Nephron progenitor cell (in vitro differentiated cells): ENCODE data around the gene BTN1A1.
"Not testable (repeated sequence)": the region's sequence is repeated elsewhere in the genome, so short reads cannot be mapped to it uniquely, and the experiment has no call there.

Source experiments
- DNase-seq: peaks from one replicate; pipeline ENCODE4 v3.0.0; 2021
- H3K27ac Mint-ChIP-seq: 2 replicates; pipeline ENCODE4 v1.8.0; 2021; ENCODE audit warnings: mild to moderate bottlenecking, moderate library complexity, mixed read lengths
- H3K27me3 Mint-ChIP-seq: 2 replicates; pipeline ENCODE4 v1.8.0; 2021; ENCODE audit warnings: mild to moderate bottlenecking, low read depth, mixed read lengths; ENCODE audit not compliant: poor library complexity
- H3K36me3 Mint-ChIP-seq: 2 replicates; pipeline ENCODE4 v1.8.0; 2021; ENCODE audit warnings: low read depth, mixed read lengths
- H3K4me1 Mint-ChIP-seq: 2 replicates; pipeline ENCODE4 v1.8.0; 2021; ENCODE audit warnings: mixed read lengths
- H3K4me3 Mint-ChIP-seq: 2 replicates; pipeline ENCODE4 v1.8.0; 2021; ENCODE audit warnings: mild to moderate bottlenecking, moderate library complexity, mixed read lengths
- H3K9me3 Mint-ChIP-seq: 2 replicates; pipeline ENCODE4 v1.8.0; 2021; ENCODE audit warnings: mild to moderate bottlenecking, moderate library complexity, mixed read lengths
- TF ChIP-seq, protein P1 (sequence below): fragments of 200-600 bp; sonication (generic); IDR thresholded peaks from 2 replicates; pipeline ENCODE4 v1.5.0; 2021; ENCODE audit warnings: antibody characterized with exemption

Gene BTN1A1

GRCh38 chr6:26502626-26503025 lies 2.5 kb downstream of the BTN1A1 start:
- Mint-ChIP-seq H3K9me3 (no peaks in the 10 kb centered on the region), H3K36me3 (no peaks in the 10 kb centered on the region), H3K4me1 (peaks cover 11% of the 10 kb centered on the region), H3K27ac (no peak overlapping the region), H3K27me3 (peaks cover 66% of the 10 kb centered on the region), H3K4me3 (peak overlapping the region; percentile 18)
- TF ChIP-seq, protein P1, sequence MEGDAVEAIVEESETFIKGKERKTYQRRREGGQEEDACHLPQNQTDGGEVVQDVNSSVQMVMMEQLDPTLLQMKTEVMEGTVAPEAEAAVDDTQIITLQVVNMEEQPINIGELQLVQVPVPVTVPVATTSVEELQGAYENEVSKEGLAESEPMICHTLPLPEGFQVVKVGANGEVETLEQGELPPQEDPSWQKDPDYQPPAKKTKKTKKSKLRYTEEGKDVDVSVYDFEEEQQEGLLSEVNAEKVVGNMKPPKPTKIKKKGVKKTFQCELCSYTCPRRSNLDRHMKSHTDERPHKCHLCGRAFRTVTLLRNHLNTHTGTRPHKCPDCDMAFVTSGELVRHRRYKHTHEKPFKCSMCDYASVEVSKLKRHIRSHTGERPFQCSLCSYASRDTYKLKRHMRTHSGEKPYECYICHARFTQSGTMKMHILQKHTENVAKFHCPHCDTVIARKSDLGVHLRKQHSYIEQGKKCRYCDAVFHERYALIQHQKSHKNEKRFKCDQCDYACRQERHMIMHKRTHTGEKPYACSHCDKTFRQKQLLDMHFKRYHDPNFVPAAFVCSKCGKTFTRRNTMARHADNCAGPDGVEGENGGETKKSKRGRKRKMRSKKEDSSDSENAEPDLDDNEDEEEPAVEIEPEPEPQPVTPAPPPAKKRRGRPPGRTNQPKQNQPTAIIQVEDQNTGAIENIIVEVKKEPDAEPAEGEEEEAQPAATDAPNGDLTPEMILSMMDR, result no peak
- DNase-seq, result no peak

- no peaks in the 10 kb centered on the region for H3K9me3 Mint-ChIP-seq
These were observed 7.6 kb downstream of the BTN1A1 start for GRCh38 chr6:26507658-26508057.

GRCh38 chr6:26511033-26511432 lies 10.9 kb downstream of the BTN1A1 start:
- not testable (repeated sequence) for H3K27ac Mint-ChIP-seq, H3K4me3 Mint-ChIP-seq, H3K27me3 Mint-ChIP-seq, H3K4me1 Mint-ChIP-seq, H3K36me3 Mint-ChIP-seq, DNase-seq, H3K9me3 Mint-ChIP-seq

More at GRCh38 chr6:26507658-26508057, 7.6 kb downstream of the BTN1A1 start:
- H3K4me1 Mint-ChIP-seq, result no peaks in the 10 kb centered on the region
- DNase-seq, result no peak
- no peak overlapping the region for H3K4me3 Mint-ChIP-seq
- H3K27me3 Mint-ChIP-seq, result peaks cover 30% of the 10 kb centered on the region
- H3K27ac Mint-ChIP-seq, result no peak overlapping the region
- TF ChIP-seq, protein P1, result no peak
- H3K36me3 Mint-ChIP-seq, result no peaks in the 10 kb centered on the region

GRCh38 chr6:26514984-26515383 lies 14.9 kb downstream of the BTN1A1 start:
- DNase-seq, result no peak
- Mint-ChIP-seq H3K27me3 (peaks cover 7% of the 10 kb centered on the region), H3K4me3 (no peak overlapping the region), H3K9me3 (no peaks in the 10 kb centered on the region), H3K36me3 (no peaks in the 10 kb centered on the region), H3K4me1 (peaks cover under 1% of the 10 kb centered on the region), H3K27ac (no peak overlapping the region)
- TF ChIP-seq, protein P1, result no peak

GRCh38 chr6:26516481-26517427 lies 16.7 kb downstream of the BTN1A1 start:
- Mint-ChIP-seq H3K9me3 (no peaks in the 10 kb centered on the region), H3K36me3 (no peaks in the 10 kb centered on the region), H3K27ac (no peak overlapping the region), H3K27me3 (peaks cover 7% of the 10 kb centered on the region), H3K4me1 (peaks cover 6% of the 10 kb centered on the region), H3K4me3 (no peak overlapping the region)
- DNase-seq, result no peak
- TF ChIP-seq, protein P1, result no peak

GRCh38 chr6:26519359-26519758 lies 19.3 kb downstream of the BTN1A1 start:
- TF ChIP-seq, protein P1, result no peak
- Mint-ChIP-seq H3K36me3 (no peaks in the 10 kb centered on the region), H3K27me3 (peaks cover 7% of the 10 kb centered on the region), H3K4me3 (no peak overlapping the region), H3K4me1 (peaks cover 28% of the 10 kb centered on the region), H3K9me3 (no peaks in the 10 kb centered on the region), H3K27ac (no peak overlapping the region)
- no peak for DNase-seq
